Neural progenitor cell (in vitro differentiated cells): ENCODE measurements around the gene HMCN1.

Source experiments
- EZH2 ChIP-seq: fragments of 200-600 bp; sonication (generic); IDR thresholded peaks from 2 replicates; pipeline ENCODE4 v1.6.1; 2017; ENCODE audit warnings: antibody characterized with exemption, mild to moderate bottlenecking, moderate library complexity
- EZH2phosphoT487 ChIP-seq: fragments of 200-600 bp; sonication (generic); IDR thresholded peaks from 2 replicates; pipeline ENCODE4 v1.6.1; 2017; ENCODE audit warnings: antibody characterized with exemption
- TF ChIP-seq, protein P1 (sequence below): fragments of 200-600 bp; sonication (generic); IDR thresholded peaks from 2 replicates; pipeline ENCODE4 v1.5.1; 2017; ENCODE audit warnings: antibody characterized with exemption, mild to moderate bottlenecking

DNA sequence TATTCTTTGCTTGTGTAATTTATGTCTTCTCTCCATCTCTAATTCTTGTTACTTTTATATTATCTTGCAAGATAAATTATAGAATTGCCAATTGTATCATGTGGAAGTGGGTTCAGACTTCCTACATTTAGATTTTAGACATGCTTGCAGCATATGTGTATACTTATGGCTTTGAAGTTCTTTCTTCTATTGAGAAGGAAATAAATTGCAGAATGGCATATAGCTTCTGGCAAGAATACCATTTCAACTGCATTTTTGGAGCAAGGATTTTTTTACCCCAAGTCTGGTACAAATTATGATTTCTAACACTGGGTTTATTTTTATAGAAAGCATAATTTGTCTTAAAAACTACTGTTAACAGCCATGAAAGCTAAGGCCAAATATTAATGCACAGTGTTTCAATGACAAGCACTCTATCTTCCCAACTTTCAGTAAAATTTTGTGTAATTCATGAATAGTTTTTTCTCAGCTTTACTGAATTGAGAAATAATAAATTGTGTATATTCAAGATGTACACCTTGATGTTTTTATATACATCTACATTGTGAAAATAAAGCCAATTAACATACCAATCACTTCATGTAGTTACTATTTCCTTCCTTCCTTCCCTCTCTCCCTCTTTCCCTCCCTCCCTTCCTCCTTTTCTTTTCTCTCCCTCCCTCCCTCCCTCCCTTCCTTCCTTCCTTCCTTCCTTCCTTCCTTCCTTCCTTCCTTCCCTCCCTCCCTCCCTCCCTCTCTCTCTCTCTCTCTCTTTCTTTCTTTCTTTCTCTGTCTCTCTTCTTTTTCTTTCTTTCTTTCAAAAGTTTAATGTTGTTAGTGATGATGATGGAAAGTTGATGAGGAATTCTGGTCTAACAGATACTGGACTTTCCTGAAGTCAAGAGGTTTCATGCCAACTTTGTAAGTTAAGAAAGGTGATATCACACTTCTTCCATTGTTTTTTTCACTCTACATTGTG is 47.1 kb upstream of the HMCN1 start:
- TF ChIP-seq, protein P1, sequence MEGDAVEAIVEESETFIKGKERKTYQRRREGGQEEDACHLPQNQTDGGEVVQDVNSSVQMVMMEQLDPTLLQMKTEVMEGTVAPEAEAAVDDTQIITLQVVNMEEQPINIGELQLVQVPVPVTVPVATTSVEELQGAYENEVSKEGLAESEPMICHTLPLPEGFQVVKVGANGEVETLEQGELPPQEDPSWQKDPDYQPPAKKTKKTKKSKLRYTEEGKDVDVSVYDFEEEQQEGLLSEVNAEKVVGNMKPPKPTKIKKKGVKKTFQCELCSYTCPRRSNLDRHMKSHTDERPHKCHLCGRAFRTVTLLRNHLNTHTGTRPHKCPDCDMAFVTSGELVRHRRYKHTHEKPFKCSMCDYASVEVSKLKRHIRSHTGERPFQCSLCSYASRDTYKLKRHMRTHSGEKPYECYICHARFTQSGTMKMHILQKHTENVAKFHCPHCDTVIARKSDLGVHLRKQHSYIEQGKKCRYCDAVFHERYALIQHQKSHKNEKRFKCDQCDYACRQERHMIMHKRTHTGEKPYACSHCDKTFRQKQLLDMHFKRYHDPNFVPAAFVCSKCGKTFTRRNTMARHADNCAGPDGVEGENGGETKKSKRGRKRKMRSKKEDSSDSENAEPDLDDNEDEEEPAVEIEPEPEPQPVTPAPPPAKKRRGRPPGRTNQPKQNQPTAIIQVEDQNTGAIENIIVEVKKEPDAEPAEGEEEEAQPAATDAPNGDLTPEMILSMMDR = no peak
- TF ChIP-seq EZH2 (no peak), EZH2phosphoT487 (no peak)
